Retinal pigment epithelial cell (primary cell): ENCODE data around the gene TMC6.

Experiments used
- DNase-seq: peaks from one replicate; pipeline ENCODE4 v3.0.0-alpha.2; 2010; ENCODE audit warnings: low read depth
- H3K4me3 ChIP-seq: 2 replicates; pipeline ENCODE4 v1.5.1; 2011; ENCODE audit warnings: mild to moderate bottlenecking, low read length, control low read depth, moderate library complexity
- CTCF ChIP-seq: conservative IDR thresholded peaks from 2 replicates; pipeline ENCODE4 v1.5.1; 2011; ENCODE audit warnings: low read depth, low read length, control low read depth, inconsistent platforms

Gene TMC6

GRCh38 chr17:78164748-78165607 is 36.4 kb upstream of the TMC6 start:
- DNase-seq: no peak
- no peak for TF ChIP-seq CTCF
- H3K4me3 ChIP-seq: no peak overlapping the region

GRCh38 chr17:78163881-78164747 is 35.6 kb upstream of the TMC6 start:
- DNase-seq: no peak

GRCh38 chr17:78159575-78160158 is 31.1 kb upstream of the TMC6 start:
- H3K4me3 ChIP-seq: no peak overlapping the region
- no peak for DNase-seq
- no peak for TF ChIP-seq CTCF

More at GRCh38 chr17:78163881-78164747, 35.6 kb upstream of the TMC6 start:
- no peak overlapping the region for H3K4me3 ChIP-seq
- no peak for TF ChIP-seq CTCF

GRCh38 chr17:78154903-78155811 is 26.6 kb upstream of the TMC6 start:
- no peak for DNase-seq
- TF ChIP-seq CTCF: no peak
- no peak overlapping the region for H3K4me3 ChIP-seq

GRCh38 chr17:78151514-78152008 is 23.0 kb upstream of the TMC6 start:
- no peak for TF ChIP-seq CTCF

More at GRCh38 chr17:78151514-78152008, 23.0 kb upstream of the TMC6 start:
- no peak for DNase-seq
- H3K4me3 ChIP-seq: no peak overlapping the region
